HepG2 (cell line): Measurements from ENCODE around the gene NGB. TPM values are rescaled to one million over a fixed set of nuclear protein-coding genes. Genes with fewer than 3 reads are reported as not detected.

Source experiments
- ATAC-seq: fragments of 200-7000 bp; cut with Tn5 transposase; 3 replicates; pipeline ENCODE4 v1.9.1; 2020; ENCODE audit warnings: mild to moderate bottlenecking, moderate library complexity
- BruUV-seq: library from RNA; stranded (reverse); fragments of 400-500 nt; replicated peaks from 2 replicates; lab custom pipeline; 2021; lab: Mats Ljungman, UMichigan
- CTCF ChIA-PET: fragments of 300-600 bp; formaldehyde crosslinking; extraction: SDS; loops from one replicate; lab custom pipeline; 2021; ENCODE audit warnings: low total read pairs, inconsistent platforms, low intra/inter-chr PET ratio; lab: Yijun Ruan, JAX
- POLR2A ChIA-PET: fragments of 350-600 bp; sonication (Branson Sonifier 250); formaldehyde crosslinking; loops from one replicate; lab custom pipeline; 2020; ENCODE audit warnings: antibody characterized with exemption, inconsistent platforms; lab: Yijun Ruan, JAX
- DNase-seq: peaks from one replicate; pipeline ENCODE4 v3.0.0-alpha.2; 2015; ENCODE audit warnings: low spot score
- FAIRE-seq: peaks from 3 replicates; lab custom pipeline; 2011; peaks lifted over from hg19 to GRCh38; lab: Jason Lieb, UNC
- H2AFZ ChIP-seq: one replicate; pipeline ENCODE4 v1.6.1; 2011; ENCODE audit warnings: low read length, inconsistent platforms
- H3K27ac ChIP-seq: fragments of 300-600 bp; 3 replicates; pipeline ENCODE4 v1.8.0; 2011; ENCODE audit warnings: mixed run types, mild to moderate bottlenecking, mixed read lengths, low read length, inconsistent platforms; ENCODE audit not compliant: insufficient read depth; ENCODE audit errors: extremely low read length
- H3K27me3 ChIP-seq, 2 experiments: fragments of 200-600 bp in 1 of 2; 2 replicates in 1 of 2; 3 replicates in 1 of 2; pipeline versions ENCODE4 v1.6.0 to v1.8.0; 2011; ENCODE audit warnings: low read length in 2 of 2, mild to moderate bottlenecking in 2 of 2, moderate library complexity in 2 of 2, inconsistent platforms in 1 of 2; ENCODE audit not compliant: insufficient read depth in 2 of 2, control insufficient read depth in 1 of 2
- H3K36me3 ChIP-seq, 2 experiments: fragments of 200-600 bp in 1 of 2; replicated peaks in 1 of 2; 2 replicates in 1 of 2; 3 replicates in 1 of 2; pipeline versions ENCODE4 v1.5.1 to v1.8.0; 2011; ENCODE audit warnings: low read length in 2 of 2, inconsistent platforms in 1 of 2; ENCODE audit not compliant: insufficient read depth in 2 of 2, control insufficient read depth in 1 of 2
- H3K4me1 ChIP-seq: 2 replicates; pipeline ENCODE4 v1.5.1; 2012; ENCODE audit warnings: low read length, inconsistent platforms; ENCODE audit not compliant: insufficient read depth
- H3K4me2 ChIP-seq: 2 replicates; pipeline ENCODE4 v1.6.0; 2011; ENCODE audit warnings: low read depth, low read length, inconsistent platforms
- H3K4me3 ChIP-seq, 3 experiments: fragments of 200-600 bp in 1 of 3; sonication (generic), shearing (Covaris generic) in 1 of 3; replicated peaks in 1 of 3; 2 replicates each; pipeline ENCODE4 v1.5.1; 2011 to 2016; ENCODE audit warnings: low read length in 3 of 3, inconsistent platforms in 2 of 3, low read depth in 2 of 3, mild to moderate bottlenecking in 2 of 3, control low read depth in 1 of 3, mixed read lengths in 1 of 3; ENCODE audit not compliant: insufficient read depth in 1 of 3
- H3K79me2 ChIP-seq: one replicate; pipeline ENCODE4 v1.6.1; 2011; ENCODE audit warnings: low read length, inconsistent platforms; ENCODE audit not compliant: insufficient read depth
- H3K9ac ChIP-seq: 2 replicates; pipeline ENCODE4 v1.6.0; 2011; ENCODE audit warnings: mild to moderate bottlenecking, low read depth, low read length, inconsistent platforms; ENCODE audit not compliant: insufficient read depth
- H3K9me3 ChIP-seq: 2 replicates; pipeline ENCODE4 v1.5.1; 2012; ENCODE audit warnings: mild to moderate bottlenecking, low read length
- H4K20me1 ChIP-seq: 2 replicates; pipeline ENCODE4 v1.6.0; 2011; ENCODE audit warnings: inconsistent platforms, mild to moderate bottlenecking, low read length, moderate library complexity; ENCODE audit not compliant: insufficient read depth
- ELF3 ChIP-seq: IDR thresholded peaks from 2 replicates; pipeline ENCODE4 v1.6.1; 2016; ENCODE audit warnings: missing genetic modification reagents, missing compliant biosample characterization
- KDM6A ChIP-seq: IDR thresholded peaks from 2 replicates; pipeline ENCODE4 v1.6.1; 2016; ENCODE audit warnings: low read depth
- MTA3 ChIP-seq: sonication (generic); formaldehyde crosslinking; IDR thresholded peaks from 2 replicates; pipeline ENCODE4 v1.4.0; 2020; ENCODE audit warnings: missing genetic modification reagents
- RXRA ChIP-seq: sonication (generic); formaldehyde crosslinking; IDR thresholded peaks from 2 replicates; pipeline ENCODE4 v1.5.1; 2020; ENCODE audit warnings: missing genetic modification reagents
- SP1 ChIP-seq, 2 experiments: fragments of 450-650 bp in 1 of 2; sonication (generic) in 1 of 2; formaldehyde crosslinking in 1 of 2; IDR thresholded peaks; 2 replicates each; pipeline versions ENCODE4 v1.4.0 to v1.6.1; 2016 to 2020; ENCODE audit warnings: missing genetic modification reagents in 1 of 2
- ZFP91 ChIP-seq: sonication (generic); formaldehyde crosslinking; IDR thresholded peaks from 2 replicates; pipeline ENCODE4 v1.9.0; 2022; ENCODE audit warnings: missing genetic modification reagents, mild to moderate bottlenecking, borderline replicate concordance
- ZMAT3 ChIP-seq: sonication (generic); formaldehyde crosslinking; conservative IDR thresholded peaks from 2 replicates; pipeline ENCODE4 v1.7.0; 2021; ENCODE audit warnings: missing genetic modification reagents
- ZNF160 ChIP-seq: sonication (generic); formaldehyde crosslinking; IDR thresholded peaks from 2 replicates; pipeline ENCODE4 v1.8.0; 2022; ENCODE audit warnings: mild to moderate bottlenecking, inconsistent platforms, missing genetic modification reagents
- ZNF230 ChIP-seq: sonication (generic); formaldehyde crosslinking; IDR thresholded peaks from 2 replicates; pipeline ENCODE4 v1.4.0; 2020; ENCODE audit warnings: mild to moderate bottlenecking, missing genetic modification reagents
- ZNF235 ChIP-seq: sonication (generic); formaldehyde crosslinking; IDR thresholded peaks from 2 replicates; pipeline ENCODE4 v1.8.1; 2023; ENCODE audit warnings: mild to moderate bottlenecking, missing genetic modification reagents, borderline replicate concordance
- ZNF768 ChIP-seq: sonication (generic); formaldehyde crosslinking; IDR thresholded peaks from 2 replicates; pipeline ENCODE4 v1.4.0; 2020; ENCODE audit warnings: missing genetic modification reagents
- ZSCAN30 ChIP-seq: sonication (generic); formaldehyde crosslinking; IDR thresholded peaks from 2 replicates; pipeline ENCODE4 v1.5.0; 2020; ENCODE audit warnings: mild to moderate bottlenecking, missing genetic modification reagents
- ZZZ3 ChIP-seq: sonication (generic); formaldehyde crosslinking; IDR thresholded peaks from 2 replicates; pipeline ENCODE4 v1.4.0; 2020; ENCODE audit warnings: missing genetic modification reagents, mild to moderate bottlenecking, borderline replicate concordance
- WGBS: methylation state at CpG from one replicate; pipeline ENCODE4 v1.1.6; 2017; ENCODE audit warnings: low lambda C conversion rate; 5-methylcytosine and 5-hydroxymethylcytosine counted together
- in situ Hi-C: cut with HindIII; loops from 2 replicates; pipeline ENCODE4 v1.10.0; 2017; ENCODE audit warnings: low pct_unique_long_range_greater_than_20kb; ENCODE audit not compliant: extremely low pct_ligation_motif_present
- intact Hi-C: fragments of 100-400 bp; cut with micrococcal nuclease; formaldehyde crosslinking; loops from one replicate; pipeline ENCODE4 v1.10.0; 2022; ENCODE audit not compliant: unreplicated experiment
- polyA plus RNA-seq, 8 experiments: library from polyadenylated mRNA; depleted of rRNA in 3 of 8; stranded (reverse) in 7 of 8; unstranded in 1 of 8; fragments of >200 nt; fragmentation: Illumina TruSeq in 4 of 8; extraction: Trizol in 4 of 8; gene quantifications; 2 replicates each; pipeline versions ENCODE4 v1.2.1 to v1.2.3, GENCODE V29; 2011 to 2016; ENCODE audit warnings: low read depth in 4 of 8, missing spikeins in 1 of 8, mixed read lengths in 1 of 8; ENCODE audit not compliant: insufficient read depth in 1 of 8
- total RNA-seq, 5 experiments: library from RNA; depleted of rRNA; stranded (reverse); fragments of >200 nt; fragmentation: Illumina TruSeq; extraction: Trizol; gene quantifications; 2 replicates each; pipeline ENCODE4 v1.2.3, GENCODE V29; 2016; ENCODE audit warnings: low read depth in 1 of 5
- TF ChIP-seq, protein P1 (sequence below): sonication (generic); formaldehyde crosslinking; IDR thresholded peaks from 2 replicates; pipeline ENCODE4 v1.5.0; 2020; ENCODE audit warnings: mild to moderate bottlenecking, missing genetic modification reagents
- TF ChIP-seq, protein P2 (sequence below): sonication (generic); formaldehyde crosslinking; IDR thresholded peaks from 2 replicates; pipeline ENCODE4 v1.4.0; 2020; ENCODE audit warnings: missing genetic modification reagents, borderline replicate concordance
- TF ChIP-seq, protein P3 (sequence below): sonication (generic); formaldehyde crosslinking; IDR thresholded peaks from 2 replicates; pipeline ENCODE4 v1.5.1; 2020; ENCODE audit warnings: missing genetic modification reagents, mild to moderate bottlenecking, borderline replicate concordance

NGB gene
- total and polyA plus RNA-seq, 2 of the 13 experiments (the other 11 are each of a cell fraction or from before 2014, with no cell fraction given): 0.04 TPM; not detected in 1

GRCh38 chr14:77273796-77274195 lies 2.8 kb upstream of the NGB start:
- no peak for FAIRE-seq
- H2AFZ ChIP-seq: no peak overlapping the region
- BruUV-seq: no TSS peak
- H3K4me1 ChIP-seq: no peaks in the 10 kb centered on the region
- no peaks in the 10 kb centered on the region for H3K9me3 ChIP-seq
- peaks cover 6 to 17% of the 10 kb centered on the region in 2 experiments; a peak in 3 of 5 replicates for H3K27me3 ChIP-seq
- H3K79me2 ChIP-seq: no peaks in the 10 kb centered on the region
- TF ChIP-seq ZMAT3 (CRISPR knock-in tag) (no peak), KDM6A (CRISPR knock-in tag) (no peak), ZZZ3 (CRISPR knock-in tag) (no peak), ZNF230 (CRISPR knock-in tag) (no peak), ELF3 (CRISPR knock-in tag) (no peak), RXRA (CRISPR knock-in tag) (no peak), ZNF768 (CRISPR knock-in tag) (no peak), ZFP91 (CRISPR knock-in tag) (no peak), ZNF160 (CRISPR knock-in tag) (no peak), ZNF235 (no peak), MTA3 (no peak), ZSCAN30 (CRISPR knock-in tag) (no peak), SP1 (IDR thresholded peaks at IDR 0.05) (no peak), SP1 (CRISPR knock-in tag; IDR thresholded peaks at IDR 0.05) (no peak)
- TF ChIP-seq, protein P1, sequence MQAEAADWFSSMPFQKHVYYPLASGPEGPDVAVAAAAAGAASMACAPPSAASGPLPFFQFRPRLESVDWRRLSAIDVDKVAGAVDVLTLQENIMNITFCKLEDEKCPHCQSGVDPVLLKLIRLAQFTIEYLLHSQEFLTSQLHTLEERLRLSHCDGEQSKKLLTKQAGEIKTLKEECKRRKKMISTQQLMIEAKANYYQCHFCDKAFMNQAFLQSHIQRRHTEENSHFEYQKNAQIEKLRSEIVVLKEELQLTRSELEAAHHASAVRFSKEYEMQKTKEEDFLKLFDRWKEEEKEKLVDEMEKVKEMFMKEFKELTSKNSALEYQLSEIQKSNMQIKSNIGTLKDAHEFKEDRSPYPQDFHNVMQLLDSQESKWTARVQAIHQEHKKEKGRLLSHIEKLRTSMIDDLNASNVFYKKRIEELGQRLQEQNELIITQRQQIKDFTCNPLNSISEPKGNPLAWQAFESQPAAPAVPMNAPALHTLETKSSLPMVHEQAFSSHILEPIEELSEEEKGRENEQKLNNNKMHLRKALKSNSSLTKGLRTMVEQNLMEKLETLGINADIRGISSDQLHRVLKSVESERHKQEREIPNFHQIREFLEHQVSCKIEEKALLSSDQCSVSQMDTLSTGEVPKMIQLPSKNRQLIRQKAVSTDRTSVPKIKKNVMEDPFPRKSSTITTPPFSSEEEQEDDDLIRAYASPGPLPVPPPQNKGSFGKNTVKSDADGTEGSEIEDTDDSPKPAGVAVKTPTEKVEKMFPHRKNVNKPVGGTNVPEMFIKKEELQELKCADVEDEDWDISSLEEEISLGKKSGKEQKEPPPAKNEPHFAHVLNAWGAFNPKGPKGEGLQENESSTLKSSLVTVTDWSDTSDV (CRISPR knock-in tag): no peak
- TF ChIP-seq, protein P2, sequence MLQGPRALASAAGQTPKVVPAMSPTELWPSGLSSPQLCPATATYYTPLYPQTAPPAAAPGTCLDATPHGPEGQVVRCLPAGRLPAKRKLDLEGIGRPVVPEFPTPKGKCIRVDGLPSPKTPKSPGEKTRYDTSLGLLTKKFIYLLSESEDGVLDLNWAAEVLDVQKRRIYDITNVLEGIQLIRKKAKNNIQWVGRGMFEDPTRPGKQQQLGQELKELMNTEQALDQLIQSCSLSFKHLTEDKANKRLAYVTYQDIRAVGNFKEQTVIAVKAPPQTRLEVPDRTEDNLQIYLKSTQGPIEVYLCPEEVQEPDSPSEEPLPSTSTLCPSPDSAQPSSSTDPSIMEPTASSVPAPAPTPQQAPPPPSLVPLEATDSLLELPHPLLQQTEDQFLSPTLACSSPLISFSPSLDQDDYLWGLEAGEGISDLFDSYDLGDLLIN (CRISPR knock-in tag): no peak
- TF ChIP-seq, protein P3, sequence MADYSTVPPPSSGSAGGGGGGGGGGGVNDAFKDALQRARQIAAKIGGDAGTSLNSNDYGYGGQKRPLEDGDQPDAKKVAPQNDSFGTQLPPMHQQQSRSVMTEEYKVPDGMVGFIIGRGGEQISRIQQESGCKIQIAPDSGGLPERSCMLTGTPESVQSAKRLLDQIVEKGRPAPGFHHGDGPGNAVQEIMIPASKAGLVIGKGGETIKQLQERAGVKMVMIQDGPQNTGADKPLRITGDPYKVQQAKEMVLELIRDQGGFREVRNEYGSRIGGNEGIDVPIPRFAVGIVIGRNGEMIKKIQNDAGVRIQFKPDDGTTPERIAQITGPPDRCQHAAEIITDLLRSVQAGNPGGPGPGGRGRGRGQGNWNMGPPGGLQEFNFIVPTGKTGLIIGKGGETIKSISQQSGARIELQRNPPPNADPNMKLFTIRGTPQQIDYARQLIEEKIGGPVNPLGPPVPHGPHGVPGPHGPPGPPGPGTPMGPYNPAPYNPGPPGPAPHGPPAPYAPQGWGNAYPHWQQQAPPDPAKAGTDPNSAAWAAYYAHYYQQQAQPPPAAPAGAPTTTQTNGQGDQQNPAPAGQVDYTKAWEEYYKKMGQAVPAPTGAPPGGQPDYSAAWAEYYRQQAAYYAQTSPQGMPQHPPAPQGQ (CRISPR knock-in tag): no peak
- POLR2A ChIA-PET: no interaction called here
- H3K4me3 ChIP-seq: no peak overlapping the region
- 4% methylated on average over 3 of the region's 4 CpGs for WGBS
- H3K36me3 ChIP-seq: peaks cover 2 to 4% of the 10 kb centered on the region in 2 experiments; a peak in 2 of 5 replicates
- CTCF ChIA-PET: no interaction called here
- no peaks in the 10 kb centered on the region for H4K20me1 ChIP-seq
- intact Hi-C loops: no loop called here
- no peak overlapping the region for H3K9ac ChIP-seq
- no peak overlapping the region for H3K27ac ChIP-seq
- in situ Hi-C loops: no loop called here
- no peak for DNase-seq
- no peak for ATAC-seq
- H3K4me2 ChIP-seq: no peak overlapping the region
